Loucy (cell line): ENCODE data around the gene GPR63.

ENCODE experiments used
- H2AFZ ChIP-seq: fragments of 200-600 bp; sonication (generic); 2 replicates; pipeline ENCODE4 v1.6.0; 2016; ENCODE audit warnings: antibody characterized with exemption, mild to moderate bottlenecking, low read length, moderate library complexity
- H3F3A ChIP-seq: fragments of 200-600 bp; 2 replicates; pipeline ENCODE4 v1.6.0; 2016; ENCODE audit warnings: antibody characterized with exemption, low read depth, mild to moderate bottlenecking
- H3K27me3 ChIP-seq: fragments of 200-600 bp; sonication (generic); 2 replicates; pipeline ENCODE4 v1.6.1; 2014; ENCODE audit warnings: low read length, mild to moderate bottlenecking; ENCODE audit not compliant: insufficient read depth, poor library complexity, severe bottlenecking
- H3K36me3 ChIP-seq: fragments of 200-600 bp; sonication (generic); 2 replicates; pipeline ENCODE4 v1.6.1; 2016; ENCODE audit warnings: low read length; ENCODE audit not compliant: insufficient read depth
- H3K4me1 ChIP-seq: fragments of 200-600 bp; sonication (generic); 2 replicates; pipeline ENCODE4 v1.5.1; 2014; ENCODE audit warnings: low read length, mild to moderate bottlenecking; ENCODE audit not compliant: insufficient read depth, poor library complexity, severe bottlenecking
- H3K4me2 ChIP-seq: fragments of 200-600 bp; sonication (generic); 2 replicates; pipeline ENCODE4 v1.6.0; 2014; ENCODE audit warnings: antibody characterized with exemption, low read length, low read depth, mild to moderate bottlenecking; ENCODE audit not compliant: poor library complexity, severe bottlenecking
- H3K4me3 ChIP-seq: fragments of 200-600 bp; sonication (generic); 2 replicates; pipeline ENCODE4 v1.5.1; 2014; ENCODE audit warnings: low read length, mild to moderate bottlenecking, mixed read lengths; ENCODE audit not compliant: poor library complexity, severe bottlenecking
- H3K79me2 ChIP-seq: fragments of 200-600 bp; sonication (generic); 2 replicates; pipeline ENCODE4 v1.6.1; 2014; ENCODE audit warnings: low read length; ENCODE audit not compliant: insufficient read depth
- H3K9ac ChIP-seq: fragments of 200-600 bp; sonication (generic); 2 replicates; pipeline ENCODE4 v1.6.0; 2014; ENCODE audit warnings: mild to moderate bottlenecking, low read depth, low read length, moderate library complexity; ENCODE audit not compliant: poor library complexity, severe bottlenecking
- H3K9me2 ChIP-seq: fragments of 200-600 bp; sonication (generic); replicated peaks from 2 replicates; pipeline ENCODE4 v1.6.1; 2016; ENCODE audit warnings: low read depth, low read length, mixed read lengths
- H3K9me3 ChIP-seq: fragments of 200-600 bp; sonication (generic); 2 replicates; pipeline ENCODE4 v1.6.1; 2014; ENCODE audit warnings: mild to moderate bottlenecking, antibody characterized with exemption, low read length, low read depth; ENCODE audit not compliant: insufficient read depth
- H4K20me1 ChIP-seq: fragments of 200-600 bp; sonication (generic); 2 replicates; pipeline ENCODE4 v1.6.0; 2014; ENCODE audit warnings: antibody characterized with exemption, low read length, mild to moderate bottlenecking; ENCODE audit not compliant: insufficient read depth, poor library complexity, severe bottlenecking
- CTCF ChIP-seq: fragments of 200-600 bp; sonication (generic); conservative IDR thresholded peaks from 2 replicates; pipeline ENCODE4 v1.5.1; 2014; ENCODE audit warnings: mild to moderate bottlenecking, antibody characterized with exemption, low read length
- EZH2phosphoT487 ChIP-seq: fragments of 200-600 bp; IDR thresholded peaks from 2 replicates; pipeline ENCODE4 v1.6.1; 2018; ENCODE audit warnings: antibody characterized with exemption, mild to moderate bottlenecking, moderate library complexity, borderline replicate concordance

Gene GPR63

DNA sequence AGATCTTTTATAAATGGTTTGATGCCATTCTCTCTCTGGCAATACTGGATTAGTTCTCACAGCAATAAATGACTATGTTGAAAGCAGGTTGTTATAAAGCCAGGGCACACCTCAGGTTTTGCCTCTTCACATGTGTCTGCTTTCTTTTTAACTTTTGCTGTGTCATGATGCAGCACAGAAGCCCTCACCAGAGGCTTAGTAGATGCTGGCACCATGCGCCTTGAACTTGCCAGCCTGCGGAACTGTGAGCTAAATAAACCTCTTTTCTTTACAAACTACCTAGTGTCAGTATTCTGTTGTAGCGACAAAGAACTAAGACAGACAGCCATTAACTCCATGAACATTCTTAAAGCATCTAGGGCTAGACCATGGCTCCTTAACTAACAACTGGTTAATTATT is 15.3 kb upstream of the GPR63 start:
- Histone ChIP-seq H3K36me3 (no peaks in the 10 kb centered on the region), H3K9me2 (no peaks in the 10 kb centered on the region), H3K79me2 (no peaks in the 10 kb centered on the region), H3K9ac (no peak overlapping the region), H3K4me2 (no peak overlapping the region), H3F3A (no peaks in the 10 kb centered on the region), H3K27me3 (no peaks in the 10 kb centered on the region), H3K4me1 (no peaks in the 10 kb centered on the region), H3K9me3 (no peaks in the 10 kb centered on the region), H2AFZ (no peak overlapping the region), H3K4me3 (no peak overlapping the region), H4K20me1 (no peaks in the 10 kb centered on the region)
- TF ChIP-seq EZH2phosphoT487 (no peak), CTCF (no peak)

DNA sequence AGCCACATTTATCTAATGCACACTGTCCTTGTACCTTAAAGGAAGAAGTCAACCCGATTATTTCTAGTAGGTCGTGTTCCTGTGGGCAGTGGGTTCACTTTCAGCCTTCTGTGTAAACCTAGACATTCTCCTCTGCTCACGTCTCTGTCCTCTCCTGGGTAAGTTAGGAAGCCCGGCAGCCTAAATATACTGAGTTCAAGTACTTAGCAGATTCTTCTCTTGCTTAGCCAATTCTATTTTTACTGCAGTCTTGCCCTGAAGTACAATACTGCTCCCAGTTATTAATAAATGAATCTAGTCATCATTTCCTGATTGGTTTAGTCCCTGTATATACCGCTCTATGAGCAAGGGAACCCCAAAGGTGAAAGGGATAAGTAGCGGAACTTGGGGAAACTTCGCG is 14.6 kb upstream of the GPR63 start:
- no peak overlapping the region for H3K4me3 ChIP-seq
- H3K9me2 ChIP-seq, result no peaks in the 10 kb centered on the region
- no peaks in the 10 kb centered on the region for H3K79me2 ChIP-seq
- H4K20me1 ChIP-seq, result no peaks in the 10 kb centered on the region
- H3F3A ChIP-seq, result no peaks in the 10 kb centered on the region
- no peak overlapping the region for H3K9ac ChIP-seq
- H2AFZ ChIP-seq, result no peak overlapping the region
- TF ChIP-seq EZH2phosphoT487 (no peak), CTCF (no peak)
- H3K4me1 ChIP-seq, result no peaks in the 10 kb centered on the region
- H3K4me2 ChIP-seq, result no peak overlapping the region
- no peaks in the 10 kb centered on the region for H3K36me3 ChIP-seq
- H3K9me3 ChIP-seq, result no peaks in the 10 kb centered on the region
- no peaks in the 10 kb centered on the region for H3K27me3 ChIP-seq

- Histone ChIP-seq H3K4me3 (no peak overlapping the region), H3F3A (no peaks in the 10 kb centered on the region), H3K36me3 (no peaks in the 10 kb centered on the region), H3K27me3 (no peaks in the 10 kb centered on the region), H4K20me1 (no peaks in the 10 kb centered on the region), H3K4me1 (no peaks in the 10 kb centered on the region), H3K4me2 (no peak overlapping the region), H3K9ac (no peak overlapping the region), H3K9me2 (no peaks in the 10 kb centered on the region), H3K9me3 (no peaks in the 10 kb centered on the region), H3K79me2 (no peaks in the 10 kb centered on the region), H2AFZ (no peak overlapping the region)
- no peak for TF ChIP-seq EZH2phosphoT487
These were observed 12.3 kb upstream of the GPR63 start for GRCh38 chr6:96849615-96850014.

DNA sequence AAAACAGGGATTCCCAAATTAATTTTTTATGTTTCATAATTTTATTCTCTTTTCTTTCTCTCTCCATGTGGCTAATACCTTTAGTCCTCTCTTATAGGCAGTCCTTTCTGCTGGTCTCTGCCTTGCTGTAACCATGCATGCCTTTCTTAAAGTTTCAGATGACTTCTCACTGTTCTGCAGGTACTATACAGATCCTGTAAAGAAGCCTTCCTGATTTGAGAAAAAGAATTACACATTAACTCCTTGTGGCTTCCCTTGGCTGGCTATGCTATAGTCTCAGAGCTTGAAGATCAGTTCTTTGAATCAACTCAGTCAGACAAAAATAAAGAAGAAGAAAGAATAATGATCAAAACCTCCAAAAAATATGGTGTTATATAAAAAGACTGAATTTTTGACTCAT is 7.3 kb upstream of the GPR63 start:
- TF ChIP-seq EZH2phosphoT487, result no peak
- no peak for TF ChIP-seq CTCF
- no peaks in the 10 kb centered on the region for H3K79me2 ChIP-seq
- H3K27me3 ChIP-seq, result no peaks in the 10 kb centered on the region
- H3F3A ChIP-seq, result no peaks in the 10 kb centered on the region
- no peaks in the 10 kb centered on the region for H3K9me2 ChIP-seq
- no peaks in the 10 kb centered on the region for H3K9me3 ChIP-seq
- H3K4me2 ChIP-seq, result no peak overlapping the region
- no peak overlapping the region for H3K4me3 ChIP-seq
- no peak overlapping the region for H3K9ac ChIP-seq
- H4K20me1 ChIP-seq, result no peaks in the 10 kb centered on the region
- H3K36me3 ChIP-seq, result no peaks in the 10 kb centered on the region
- no peaks in the 10 kb centered on the region for H3K4me1 ChIP-seq
- H2AFZ ChIP-seq, result no peak overlapping the region
